HCT116 (cell line): Measurements from ENCODE around the gene DDX20.

Experiments used
- CBX3 ChIP-seq: IDR thresholded peaks from 2 replicates; pipeline ENCODE4 v1.6.1; 2012; ENCODE audit warnings: low read depth
- EZH2 ChIP-seq: fragments of 200-600 bp; sonication (generic); IDR thresholded peaks from 2 replicates; pipeline ENCODE4 v1.6.1; 2017; ENCODE audit warnings: antibody characterized with exemption, mixed run types
- FOSL1 ChIP-seq: IDR thresholded peaks from 2 replicates; pipeline ENCODE4 v1.6.1; 2012; ENCODE audit warnings: low read depth
- POLR2A ChIP-seq: IDR thresholded peaks from 2 replicates; pipeline ENCODE4 v1.7.0; 2011; ENCODE audit warnings: borderline replicate concordance; ENCODE audit not compliant: insufficient read depth, insufficient read length; ENCODE audit errors: extremely low read depth
- POLR2AphosphoS5 ChIP-seq: IDR thresholded peaks from 2 replicates; pipeline ENCODE4 v1.6.1; 2011; ENCODE audit warnings: mild to moderate bottlenecking, low read depth, low read length, moderate library complexity
- SIN3A ChIP-seq: IDR thresholded peaks from 2 replicates; pipeline ENCODE4 v1.6.1; 2012; ENCODE audit warnings: low read depth
- TF ChIP-seq, protein P1 (sequence below), 3 experiments: fragments of 200-600 bp in 1 of 3; sonication (generic) in 1 of 3; IDR thresholded peaks in 2 of 3; conservative IDR thresholded peaks in 1 of 3; 2 replicates each; pipeline ENCODE4 v1.5.1; 2012 to 2017; ENCODE audit warnings: low read depth in 2 of 3, low read length in 2 of 3, antibody characterized with exemption in 1 of 3, borderline replicate concordance in 1 of 3, control low read depth in 1 of 3, mild to moderate bottlenecking in 1 of 3, mixed read lengths in 1 of 3, mixed run types in 1 of 3, moderate library complexity in 1 of 3; ENCODE audit not compliant: insufficient read depth in 1 of 3
- TF ChIP-seq, protein P2 (sequence below): IDR thresholded peaks from 2 replicates; pipeline ENCODE4 v1.6.1; 2012; ENCODE audit warnings: low read depth

- TF ChIP-seq, protein P1, sequence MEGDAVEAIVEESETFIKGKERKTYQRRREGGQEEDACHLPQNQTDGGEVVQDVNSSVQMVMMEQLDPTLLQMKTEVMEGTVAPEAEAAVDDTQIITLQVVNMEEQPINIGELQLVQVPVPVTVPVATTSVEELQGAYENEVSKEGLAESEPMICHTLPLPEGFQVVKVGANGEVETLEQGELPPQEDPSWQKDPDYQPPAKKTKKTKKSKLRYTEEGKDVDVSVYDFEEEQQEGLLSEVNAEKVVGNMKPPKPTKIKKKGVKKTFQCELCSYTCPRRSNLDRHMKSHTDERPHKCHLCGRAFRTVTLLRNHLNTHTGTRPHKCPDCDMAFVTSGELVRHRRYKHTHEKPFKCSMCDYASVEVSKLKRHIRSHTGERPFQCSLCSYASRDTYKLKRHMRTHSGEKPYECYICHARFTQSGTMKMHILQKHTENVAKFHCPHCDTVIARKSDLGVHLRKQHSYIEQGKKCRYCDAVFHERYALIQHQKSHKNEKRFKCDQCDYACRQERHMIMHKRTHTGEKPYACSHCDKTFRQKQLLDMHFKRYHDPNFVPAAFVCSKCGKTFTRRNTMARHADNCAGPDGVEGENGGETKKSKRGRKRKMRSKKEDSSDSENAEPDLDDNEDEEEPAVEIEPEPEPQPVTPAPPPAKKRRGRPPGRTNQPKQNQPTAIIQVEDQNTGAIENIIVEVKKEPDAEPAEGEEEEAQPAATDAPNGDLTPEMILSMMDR (IDR thresholded peaks at IDR 0.05 in 2 of 3, conservative IDR thresholded peaks at IDR 0.05 in 1 of 3; ENCODE audit: borderline replicate concordance in 1 of 3, insufficient read depth in 1 of 3, low read depth in 2 of 3, low read length in 2 of 3): no peak
- TF ChIP-seq POLR2A: no peak
- TF ChIP-seq FOSL1: no peak
- no peak for TF ChIP-seq EZH2
- no peak for TF ChIP-seq SIN3A
- TF ChIP-seq CBX3: no peak
- TF ChIP-seq, protein P2, sequence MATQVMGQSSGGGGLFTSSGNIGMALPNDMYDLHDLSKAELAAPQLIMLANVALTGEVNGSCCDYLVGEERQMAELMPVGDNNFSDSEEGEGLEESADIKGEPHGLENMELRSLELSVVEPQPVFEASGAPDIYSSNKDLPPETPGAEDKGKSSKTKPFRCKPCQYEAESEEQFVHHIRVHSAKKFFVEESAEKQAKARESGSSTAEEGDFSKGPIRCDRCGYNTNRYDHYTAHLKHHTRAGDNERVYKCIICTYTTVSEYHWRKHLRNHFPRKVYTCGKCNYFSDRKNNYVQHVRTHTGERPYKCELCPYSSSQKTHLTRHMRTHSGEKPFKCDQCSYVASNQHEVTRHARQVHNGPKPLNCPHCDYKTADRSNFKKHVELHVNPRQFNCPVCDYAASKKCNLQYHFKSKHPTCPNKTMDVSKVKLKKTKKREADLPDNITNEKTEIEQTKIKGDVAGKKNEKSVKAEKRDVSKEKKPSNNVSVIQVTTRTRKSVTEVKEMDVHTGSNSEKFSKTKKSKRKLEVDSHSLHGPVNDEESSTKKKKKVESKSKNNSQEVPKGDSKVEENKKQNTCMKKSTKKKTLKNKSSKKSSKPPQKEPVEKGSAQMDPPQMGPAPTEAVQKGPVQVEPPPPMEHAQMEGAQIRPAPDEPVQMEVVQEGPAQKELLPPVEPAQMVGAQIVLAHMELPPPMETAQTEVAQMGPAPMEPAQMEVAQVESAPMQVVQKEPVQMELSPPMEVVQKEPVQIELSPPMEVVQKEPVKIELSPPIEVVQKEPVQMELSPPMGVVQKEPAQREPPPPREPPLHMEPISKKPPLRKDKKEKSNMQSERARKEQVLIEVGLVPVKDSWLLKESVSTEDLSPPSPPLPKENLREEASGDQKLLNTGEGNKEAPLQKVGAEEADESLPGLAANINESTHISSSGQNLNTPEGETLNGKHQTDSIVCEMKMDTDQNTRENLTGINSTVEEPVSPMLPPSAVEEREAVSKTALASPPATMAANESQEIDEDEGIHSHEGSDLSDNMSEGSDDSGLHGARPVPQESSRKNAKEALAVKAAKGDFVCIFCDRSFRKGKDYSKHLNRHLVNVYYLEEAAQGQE: no peak
- TF ChIP-seq POLR2AphosphoS5: no peak
Observed at GRCh38 chr1:111802110-111802509, 46.4 kb downstream of the DDX20 start.
